Mucosa of rectum (tissue), 2 donors: ENCODE data around the gene TLR2.

Source experiments
- H3K27ac ChIP-seq, 2 donors: one replicate each; pipeline ENCODE4 v1.7.0; 2013; ENCODE audit warnings: inconsistent platforms in 2 of 2, low read depth in 2 of 2, low read length in 2 of 2
- H3K27me3 ChIP-seq, 2 donors: one replicate each; pipeline ENCODE4 v1.7.0; 2013; ENCODE audit warnings: low read length in 2 of 2; ENCODE audit not compliant: control insufficient read depth in 2 of 2, insufficient read depth in 2 of 2
- H3K36me3 ChIP-seq, 2 donors: one replicate each; pipeline ENCODE4 v1.7.0; 2013; ENCODE audit warnings: low read length in 2 of 2; ENCODE audit not compliant: control insufficient read depth in 2 of 2, insufficient read depth in 2 of 2
- H3K4me1 ChIP-seq, 2 donors: one replicate each; pipeline ENCODE4 v1.7.0; 2013; ENCODE audit warnings: low read length in 2 of 2, mild to moderate bottlenecking in 1 of 2; ENCODE audit not compliant: control insufficient read depth in 2 of 2, insufficient read depth in 2 of 2
- H3K4me3 ChIP-seq, 2 donors: one replicate each; pipeline ENCODE4 v1.7.0; 2013; ENCODE audit warnings: low read length in 2 of 2
- H3K9ac ChIP-seq, 2 donors: one replicate each; pipeline ENCODE4 v1.7.0; 2013; ENCODE audit warnings: low read length in 2 of 2, low read depth in 1 of 2, mild to moderate bottlenecking in 1 of 2
- H3K9me3 ChIP-seq, 2 donors: one replicate each; pipeline ENCODE4 v1.7.0; 2013; ENCODE audit warnings: low read length in 2 of 2; ENCODE audit not compliant: control insufficient read depth in 2 of 2
- donor health status: healthy.
- donor health status: Normal muscosa, but diverticular disease.

TLR2 gene

GRCh38 chr4:153704522-153704921 lies 20.4 kb downstream of the TLR2 start:
- Histone ChIP-seq H3K9me3 (no peaks in the 10 kb centered on the region), H3K9ac (no peak overlapping the region), H3K27me3 (peaks cover 0 to 2% of the 10 kb centered on the region in 2 donors), H3K4me3 (no peak overlapping the region), H3K36me3 (no peaks in the 10 kb centered on the region), H3K4me1 (peaks cover 0 to 3% of the 10 kb centered on the region in 2 donors), H3K27ac (no peak overlapping the region)

DNA sequence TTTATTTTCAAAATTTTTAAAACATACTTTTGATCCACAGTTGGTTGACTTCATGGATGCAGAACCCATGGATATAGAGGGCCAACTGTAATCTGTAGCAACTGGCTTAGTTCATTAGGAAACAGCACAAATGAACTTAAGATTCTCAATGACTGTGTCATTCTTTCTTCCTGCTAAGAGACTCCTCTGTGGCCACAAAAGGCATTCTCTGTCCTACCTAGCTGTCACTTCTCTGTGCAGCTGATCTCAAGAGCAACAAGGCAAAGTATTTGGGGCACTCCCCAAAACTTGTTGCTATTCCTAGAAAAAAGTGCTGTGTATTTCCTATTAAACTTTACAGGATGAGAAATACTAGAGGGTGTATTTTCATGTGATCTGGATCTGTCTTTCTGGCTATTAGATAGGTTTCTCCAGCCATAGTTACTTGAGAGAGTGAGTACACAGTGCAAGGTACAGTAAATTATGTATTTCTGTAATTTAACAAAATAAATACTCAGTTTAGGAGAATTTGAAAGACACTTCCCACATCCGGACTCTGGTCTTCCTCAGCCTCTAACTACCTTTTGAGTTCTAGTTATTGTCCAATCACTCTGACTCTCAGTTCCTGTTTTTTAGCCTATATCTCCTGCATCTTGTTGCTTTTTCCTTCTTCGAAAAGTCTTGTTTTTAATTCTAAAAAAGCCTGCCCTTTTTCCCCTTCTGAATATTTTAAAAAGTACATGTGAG lies 21.8 kb downstream of the TLR2 start:
- Histone ChIP-seq H3K9me3 (no peaks in the 10 kb centered on the region), H3K4me3 (no peak overlapping the region), H3K27me3 (peaks cover 0 to 2% of the 10 kb centered on the region in 2 donors), H3K4me1 (peaks cover 0 to 3% of the 10 kb centered on the region in 2 donors), H3K36me3 (no peaks in the 10 kb centered on the region), H3K9ac (no peak overlapping the region), H3K27ac (no peak overlapping the region)

DNA sequence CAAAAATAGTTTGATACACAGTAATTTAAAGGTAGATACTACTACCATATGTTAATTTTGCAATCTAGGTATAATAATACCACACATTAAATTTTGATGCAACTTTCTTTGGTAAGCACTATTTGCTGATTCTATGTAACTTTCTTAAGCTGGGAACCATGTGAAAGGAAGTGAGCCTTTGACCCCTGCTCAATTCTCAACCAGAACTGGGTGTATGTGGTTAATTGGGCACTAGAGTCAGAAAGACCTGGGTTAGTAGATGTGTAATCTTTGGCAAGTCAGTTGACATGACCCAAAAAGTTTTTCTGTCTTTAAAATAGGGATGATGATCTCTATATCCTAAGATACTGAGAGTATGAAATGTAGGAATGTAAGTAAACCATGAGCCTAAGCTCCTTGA lies 22.4 kb downstream of the TLR2 start:
- H3K4me1 ChIP-seq = peaks cover 0 to 3% of the 10 kb centered on the region in 2 donors

GRCh38 chr4:153710681-153711080 lies 26.6 kb downstream of the TLR2 start:
- no peaks in the 10 kb centered on the region for H3K36me3 ChIP-seq
- H3K27me3 ChIP-seq = no peaks in the 10 kb centered on the region
- peaks cover 0 to 3% of the 10 kb centered on the region in 2 donors for H3K4me1 ChIP-seq

More for the DNA sequence above, 22.4 kb downstream of the TLR2 start:
- Histone ChIP-seq H3K9ac (no peak overlapping the region), H3K36me3 (no peaks in the 10 kb centered on the region), H3K9me3 (no peaks in the 10 kb centered on the region), H3K27ac (no peak overlapping the region), H3K27me3 (peaks cover 0 to 2% of the 10 kb centered on the region in 2 donors), H3K4me3 (no peak overlapping the region)

GRCh38 chr4:153713866-153714646 lies 30.0 kb downstream of the TLR2 start:
- Histone ChIP-seq H3K9me3 (no peaks in the 10 kb centered on the region), H3K27me3 (no peaks in the 10 kb centered on the region), H3K9ac (no peak overlapping the region), H3K27ac (no peak overlapping the region), H3K4me1 (no peaks in the 10 kb centered on the region), H3K36me3 (no peaks in the 10 kb centered on the region), H3K4me3 (no peak overlapping the region)

More at GRCh38 chr4:153710681-153711080, 26.6 kb downstream of the TLR2 start:
- Histone ChIP-seq H3K9me3 (no peaks in the 10 kb centered on the region), H3K4me3 (no peak overlapping the region), H3K27ac (no peak overlapping the region), H3K9ac (no peak overlapping the region)

- no peaks in the 10 kb centered on the region for H3K9me3 ChIP-seq
- H3K9ac ChIP-seq = no peak overlapping the region
- H3K27me3 ChIP-seq = no peaks in the 10 kb centered on the region
- no peaks in the 10 kb centered on the region for H3K36me3 ChIP-seq
- no peak overlapping the region for H3K27ac ChIP-seq
- H3K4me1 ChIP-seq = no peaks in the 10 kb centered on the region
- H3K4me3 ChIP-seq = no peak overlapping the region
Observed at GRCh38 chr4:153722036-153722435, 38.0 kb downstream of the TLR2 start.

DNA sequence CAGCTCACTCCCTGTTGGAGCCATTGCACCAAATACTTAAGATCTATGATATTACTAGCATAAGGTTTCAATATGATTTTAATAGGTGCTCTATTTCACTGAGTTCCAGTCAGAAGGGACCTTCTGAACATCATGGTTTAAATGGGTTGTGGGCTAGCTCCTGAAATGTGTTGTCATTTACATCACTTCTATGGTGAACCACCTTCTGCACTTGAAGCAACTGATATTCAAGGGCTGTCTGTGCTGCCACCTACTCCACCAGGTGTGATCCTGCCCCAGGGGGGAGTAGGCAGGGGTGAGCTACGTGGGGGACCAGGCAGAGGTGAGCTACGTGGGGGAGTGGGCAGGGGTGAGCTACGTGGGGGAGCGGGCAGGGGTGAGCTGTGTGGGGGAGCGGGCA lies 40.5 kb downstream of the TLR2 start:
- Histone ChIP-seq H3K4me3 (no peak overlapping the region), H3K27ac (no peak overlapping the region)

DNA sequence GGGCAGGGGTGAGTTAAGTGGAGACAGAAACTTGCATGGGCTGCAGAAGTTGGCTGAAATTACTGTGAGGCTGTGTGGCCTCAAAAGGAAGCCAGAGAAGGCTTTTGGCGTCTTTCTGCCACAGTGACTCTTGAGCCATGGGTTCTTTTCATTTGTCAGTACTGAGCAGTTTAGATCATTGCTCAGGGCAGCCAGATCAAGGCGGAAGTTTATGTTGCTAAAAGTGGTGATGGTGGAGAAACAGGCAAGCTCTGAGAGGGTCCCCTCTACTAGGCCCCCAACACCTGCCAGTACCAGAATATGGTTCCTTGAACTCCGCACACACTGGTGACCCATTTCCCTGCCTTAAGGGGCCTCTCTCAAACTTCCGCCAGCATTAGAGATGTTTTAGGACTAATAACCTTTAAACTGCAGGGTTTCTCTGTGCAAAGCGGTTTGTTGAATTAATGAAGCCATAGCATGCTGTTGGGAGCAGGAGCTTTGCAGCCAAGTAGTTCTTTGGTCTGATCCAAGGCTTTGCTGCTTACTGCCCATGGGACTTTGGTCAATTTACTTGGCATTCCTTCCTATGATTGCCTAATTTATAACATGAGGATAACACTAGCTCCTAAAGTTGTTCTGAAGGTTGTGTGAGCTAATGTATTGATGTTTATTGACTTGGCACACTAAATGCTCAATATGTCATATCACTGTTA lies 41.2 kb downstream of the TLR2 start:
- Histone ChIP-seq H3K4me3 (no peak overlapping the region), H3K9ac (no peak overlapping the region), H3K27ac (no peak overlapping the region), H3K4me1 (no peaks in the 10 kb centered on the region), H3K9me3 (no peaks in the 10 kb centered on the region), H3K36me3 (no peaks in the 10 kb centered on the region), H3K27me3 (no peaks in the 10 kb centered on the region)

More for the DNA sequence above, 40.5 kb downstream of the TLR2 start:
- Histone ChIP-seq H3K27me3 (no peaks in the 10 kb centered on the region), H3K36me3 (no peaks in the 10 kb centered on the region), H3K9ac (no peak overlapping the region), H3K4me1 (no peaks in the 10 kb centered on the region), H3K9me3 (no peaks in the 10 kb centered on the region)

GRCh38 chr4:153725831-153726154 lies 41.7 kb downstream of the TLR2 start:
- no peaks in the 10 kb centered on the region for H3K9me3 ChIP-seq
- no peaks in the 10 kb centered on the region for H3K4me1 ChIP-seq
- H3K9ac ChIP-seq = no peak overlapping the region
- H3K27me3 ChIP-seq = no peaks in the 10 kb centered on the region
- H3K27ac ChIP-seq = no peak overlapping the region
- H3K36me3 ChIP-seq = no peaks in the 10 kb centered on the region
- no peak overlapping the region for H3K4me3 ChIP-seq

DNA sequence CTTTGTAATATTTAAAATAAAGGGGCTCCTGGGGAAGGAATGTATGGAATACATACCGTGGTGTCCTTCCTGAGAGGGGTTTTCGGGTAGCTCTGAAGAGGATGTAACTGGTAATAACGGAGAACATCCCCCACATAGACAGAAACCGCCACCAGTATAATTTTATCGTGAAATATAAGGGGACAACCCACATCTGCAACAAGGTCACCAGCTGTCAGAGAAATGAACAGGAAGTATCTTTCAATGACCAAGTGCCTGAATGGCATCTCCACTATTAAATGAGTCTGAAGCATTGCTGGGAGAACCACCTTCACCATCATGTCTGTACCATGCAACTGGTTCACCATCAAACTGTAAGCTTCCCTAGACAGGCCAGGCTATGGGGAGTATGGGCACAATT lies 44.1 kb downstream of the TLR2 start:
- no peaks in the 10 kb centered on the region for H3K27me3 ChIP-seq
- H3K4me1 ChIP-seq = no peaks in the 10 kb centered on the region
- no peaks in the 10 kb centered on the region for H3K9me3 ChIP-seq
- no peaks in the 10 kb centered on the region for H3K36me3 ChIP-seq
- no peak overlapping the region for H3K4me3 ChIP-seq
- no peak overlapping the region for H3K27ac ChIP-seq
- H3K9ac ChIP-seq = no peak overlapping the region
